Measurements from ENCODE around the gene DUSP22.

- TF ChIP-seq CTCF (IDR thresholded peaks at IDR 0.05; ENCODE audit: borderline replicate concordance, extremely low read depth, low read length, poor library complexity, severe bottlenecking) = no peak
- TF ChIP-seq EZH2 (IDR thresholded peaks at IDR 0.05; ENCODE audit: borderline replicate concordance, low read depth, low read length, severe bottlenecking) = no peak
Observed at GRCh38 chr6:256169-256568, 36.1 kb upstream of the DUSP22 start.

All from DND-41 (cell line).